Measurements from ENCODE around the gene PSAT1. TPM values are rescaled to one million over a fixed set of nuclear protein-coding genes. Genes with fewer than 3 reads are reported as not detected.
A peak's percentile ranks its signal among the peaks of the same experiment; 100 is the strongest.

The PSAT1 gene
- total RNA-seq, 1 experiment from 2014 or later = 24.8 TPM

GRCh38 chr9:78365748-78366697 is 69.1 kb downstream of the PSAT1 start:
- DNase-seq (ENCODE audit: low read depth) = peak; percentile 19

DNA sequence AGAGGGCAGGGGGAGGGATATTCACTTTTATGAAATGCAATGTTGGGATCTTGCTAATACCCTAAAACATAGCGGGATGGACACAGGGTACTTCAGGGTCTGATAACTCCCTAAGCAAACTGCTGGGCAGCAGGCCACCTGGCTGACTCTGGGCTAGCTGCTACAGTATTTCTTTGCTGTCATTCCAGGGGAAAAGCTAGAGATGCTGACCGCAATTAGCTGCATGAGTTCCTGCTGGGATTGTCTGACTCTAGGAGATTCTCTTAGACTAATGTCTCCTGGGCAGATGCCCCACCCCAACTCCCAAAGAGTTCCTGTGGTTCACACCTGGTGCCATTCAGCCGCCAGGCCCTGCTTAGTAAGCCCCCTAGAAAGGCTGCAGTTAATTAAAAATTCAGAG is 69.9 kb downstream of the PSAT1 start:
- DNase-seq (ENCODE audit: low read depth) = no peak

- no peak for DNase-seq (ENCODE audit: low read depth)
Observed at GRCh38 chr9:78368236-78368635, 71.3 kb downstream of the PSAT1 start.

- peak; percentile 70 for DNase-seq (ENCODE audit: low read depth)
Observed at GRCh38 chr9:78369639-78370219, 72.8 kb downstream of the PSAT1 start.

- no peak for DNase-seq (ENCODE audit: low read depth)
Observed at GRCh38 chr9:78370991-78371390, 74.1 kb downstream of the PSAT1 start.

GRCh38 chr9:78371981-78372380 is 75.1 kb downstream of the PSAT1 start:
- DNase-seq (ENCODE audit: low read depth) = no peak

Other genes starting within 250 kb of the PSAT1 start
- 34.2 and 39.2 TPM in 2 replicates for gene CEP78, start 61.0 kb upstream of the PSAT1 start, total RNA-seq (2014; rRNA removed)

All from LHCN-M2 (cell line).